Stimulated activated CD8-positive, alpha-beta memory T cell treated with anti-CD3 and anti-CD28 coated beads, Interleukin-12 subunit alpha, Interleukin-12 subunit beta, amount 100 ng/mL, for 4 hours (primary cell): Measurements from ENCODE around the gene CELA1.
A peak's percentile ranks its signal among the peaks of the same experiment; 100 is the strongest.

Experiments
- DNase-seq: peaks from one replicate; pipeline ENCODE4 v3.0.0-alpha.2; 2020; ENCODE audit warnings: low read depth

CELA1 gene

GRCh38 chr12:51346581-51346980 is at the start of gene CELA1:
Gene CELA1, minus strand, starts transcription at chr12:51346679. Its CDS starts 41 bp downstream, at chr12:51346638.
- DNase-seq, result no peak

DNA sequence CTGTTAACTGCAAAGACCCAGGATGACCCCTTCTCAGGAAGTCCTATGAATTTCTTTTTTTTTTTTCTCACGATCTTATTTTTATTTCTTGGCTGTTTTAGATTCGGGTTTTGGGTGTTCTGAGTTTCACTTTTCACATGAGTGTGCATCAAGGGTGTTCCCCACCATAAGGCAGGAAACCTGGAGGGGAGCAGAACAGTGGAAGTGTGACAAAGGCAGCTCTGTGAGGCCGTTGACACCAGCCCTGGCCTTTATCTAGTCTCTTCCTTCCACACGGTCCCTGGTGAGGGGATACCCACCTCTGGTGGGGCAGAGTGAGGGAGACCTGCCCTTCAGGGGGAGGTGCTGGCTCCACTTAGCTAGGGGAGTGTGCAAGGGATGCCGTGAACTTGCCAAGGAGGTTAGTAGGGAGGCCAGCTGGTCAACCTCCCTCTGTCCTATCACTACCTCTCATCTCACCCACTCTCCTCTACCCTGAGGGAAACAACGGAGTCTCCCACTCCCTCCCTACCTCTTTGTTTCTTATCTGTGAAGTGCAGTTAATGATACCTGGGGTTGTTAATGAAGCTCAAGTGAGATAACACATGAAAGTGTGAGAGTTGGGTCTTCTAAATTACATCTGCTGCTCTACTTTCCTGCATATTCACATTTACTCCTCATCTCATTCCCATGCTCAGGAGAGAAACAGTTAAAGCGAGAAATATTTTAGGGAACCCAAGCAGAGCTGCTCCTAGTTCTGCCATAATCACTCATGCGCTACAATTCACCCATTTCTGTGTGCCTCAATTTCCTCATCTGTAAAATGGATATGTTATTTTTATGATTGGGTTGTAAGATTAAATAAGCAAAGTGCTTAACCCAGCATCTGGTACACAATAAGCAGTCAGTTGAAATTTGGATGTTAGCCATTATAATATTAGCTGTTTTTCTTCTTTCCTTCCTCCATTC is 49.1 kb upstream of the CELA1 start:
- no peak for DNase-seq

DNA sequence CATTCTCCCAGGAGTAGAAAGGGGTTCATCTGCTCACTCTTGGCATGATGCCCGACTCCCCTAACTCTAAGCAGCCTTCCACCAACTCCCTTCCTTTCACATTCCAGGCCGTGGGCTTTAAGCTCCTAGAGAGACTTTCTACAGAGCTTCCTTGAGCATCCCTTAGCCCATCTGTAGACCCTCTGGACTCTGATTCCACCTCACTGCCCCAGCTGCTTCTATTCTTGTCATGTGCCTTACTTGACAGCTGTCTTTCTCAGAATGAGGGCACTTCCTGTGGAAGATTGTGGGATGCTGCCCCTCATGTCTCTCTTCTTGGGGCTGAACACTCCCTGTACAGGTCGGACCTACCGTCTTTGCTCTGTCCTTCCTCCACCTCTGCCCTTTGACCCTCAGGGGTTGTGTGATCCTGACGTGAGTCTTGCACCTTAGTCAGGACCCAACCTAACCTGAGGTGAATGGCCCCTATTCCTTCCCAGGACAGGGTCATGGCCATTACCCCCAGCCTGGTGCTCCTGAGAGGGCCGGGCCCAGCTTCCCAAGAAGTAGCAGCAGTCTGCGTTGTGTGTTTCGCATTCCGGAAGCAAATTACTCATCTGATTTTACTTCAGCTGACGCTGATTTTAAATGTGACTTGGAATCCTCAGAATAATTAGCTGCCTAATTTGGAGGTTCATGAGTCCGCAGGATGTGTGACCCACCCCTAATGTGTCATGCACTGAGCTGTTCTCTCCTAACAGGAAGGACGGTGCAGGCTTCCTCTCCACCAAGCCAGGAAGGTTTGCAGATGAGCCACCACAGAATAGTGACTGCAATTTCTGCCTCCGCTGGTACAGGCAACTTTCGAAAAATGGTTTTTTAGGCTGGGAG is 47.4 kb upstream of the CELA1 start:
- DNase-seq, result peak; percentile 47

- no peak for DNase-seq
These were observed 46.2 kb upstream of the CELA1 start for GRCh38 chr12:51392556-51393237.

DNA sequence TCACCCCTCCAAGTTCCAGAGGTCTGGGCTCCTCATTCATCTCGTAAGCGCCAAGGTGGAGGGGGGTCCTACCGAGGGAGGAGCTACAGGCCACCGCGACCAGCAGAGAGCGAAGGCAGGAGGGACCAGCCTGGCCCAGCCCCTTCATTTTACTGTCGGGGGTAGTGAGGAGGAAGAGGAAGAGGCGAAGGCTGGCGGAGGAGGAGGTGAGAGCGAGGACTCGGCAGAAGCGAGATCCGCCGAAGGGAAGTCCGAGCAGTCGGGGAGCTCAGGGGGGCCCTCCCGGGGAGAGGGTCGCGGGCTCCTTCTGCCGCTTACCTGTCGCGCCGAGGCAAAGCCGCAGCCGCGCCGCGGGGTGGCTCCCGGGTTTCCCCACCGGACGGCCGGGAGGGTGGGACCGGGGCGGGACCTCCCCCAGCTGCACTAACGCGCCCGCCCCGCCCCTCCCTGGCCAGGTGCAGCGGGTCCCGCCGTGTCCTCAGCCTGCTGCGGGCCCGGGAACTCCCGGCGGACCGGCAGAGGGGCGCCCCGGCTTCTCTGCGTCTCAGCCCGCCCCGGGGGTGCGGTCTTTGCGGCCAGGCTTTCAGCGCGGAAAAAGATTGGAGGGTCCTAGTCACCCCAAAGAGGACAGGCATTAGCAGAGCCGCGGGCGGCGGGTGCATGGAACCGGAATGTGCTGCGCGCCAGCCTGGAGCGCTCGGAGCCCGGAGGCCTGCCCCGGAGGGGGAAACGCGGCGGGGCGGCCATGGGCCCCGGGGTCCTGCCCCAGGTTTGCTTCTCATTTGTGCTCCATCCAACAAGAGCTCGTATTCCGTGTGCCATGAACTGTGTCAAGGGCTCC is 45.0 kb upstream of the CELA1 start, which contains the start of gene GALNT6:
GALNT6 (minus strand) TSS at position 124 of the 841 bp plus-strand sequence. CDS start 11,625 bp downstream, outside the sequence.
- DNase-seq, result peak; percentile 62

- DNase-seq, result no peak
These were observed 44.4 kb upstream of the CELA1 start for GRCh38 chr12:51390891-51391282.

- no peak for DNase-seq
These were observed 44.0 kb upstream of the CELA1 start for GRCh38 chr12:51390457-51390856.

DNA sequence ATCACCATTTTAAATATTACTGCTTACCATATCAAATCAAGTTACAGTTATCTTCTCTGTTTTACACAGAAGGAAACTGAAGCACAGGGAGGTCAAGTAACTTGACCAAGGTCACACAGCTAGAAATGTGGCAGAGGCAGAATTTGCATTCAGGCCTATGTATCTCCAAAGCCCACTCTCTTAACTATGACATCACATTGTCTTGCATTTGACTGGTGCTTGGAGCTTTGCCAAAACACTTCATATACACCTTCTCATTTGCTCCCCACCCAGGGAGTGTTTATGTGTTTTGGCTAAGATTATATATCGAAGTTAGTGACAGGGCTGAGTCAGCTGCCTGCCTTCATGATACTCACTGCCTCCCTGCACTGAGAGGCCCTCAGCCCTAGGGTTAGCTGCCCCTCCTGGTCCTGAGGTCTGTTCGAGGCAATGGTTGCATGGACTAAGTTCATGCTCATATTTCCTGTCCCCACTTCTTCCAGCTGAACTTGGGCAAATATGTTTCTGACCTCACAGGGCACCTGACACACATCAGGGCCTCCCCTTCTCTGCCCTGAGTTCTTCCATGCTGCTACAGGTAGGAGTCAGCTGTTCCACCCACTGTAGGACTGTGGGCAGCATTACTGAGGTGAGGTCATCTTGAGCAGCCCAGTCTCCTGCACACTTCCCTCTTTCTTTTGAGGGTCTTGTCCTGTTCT is 43.0 kb upstream of the CELA1 start:
- DNase-seq, result no peak

- DNase-seq, result no peak
These were observed 42.4 kb upstream of the CELA1 start for GRCh38 chr12:51388846-51389245.

- no peak for DNase-seq
These were observed 41.8 kb upstream of the CELA1 start for GRCh38 chr12:51388069-51388799.

GRCh38 chr12:51386351-51386750 is 39.9 kb upstream of the CELA1 start:
- no peak for DNase-seq

GRCh38 chr12:51383269-51383905 is 36.9 kb upstream of the CELA1 start:
- no peak for DNase-seq

GRCh38 chr12:51382173-51382572 is 35.7 kb upstream of the CELA1 start:
- DNase-seq, result no peak

DNA sequence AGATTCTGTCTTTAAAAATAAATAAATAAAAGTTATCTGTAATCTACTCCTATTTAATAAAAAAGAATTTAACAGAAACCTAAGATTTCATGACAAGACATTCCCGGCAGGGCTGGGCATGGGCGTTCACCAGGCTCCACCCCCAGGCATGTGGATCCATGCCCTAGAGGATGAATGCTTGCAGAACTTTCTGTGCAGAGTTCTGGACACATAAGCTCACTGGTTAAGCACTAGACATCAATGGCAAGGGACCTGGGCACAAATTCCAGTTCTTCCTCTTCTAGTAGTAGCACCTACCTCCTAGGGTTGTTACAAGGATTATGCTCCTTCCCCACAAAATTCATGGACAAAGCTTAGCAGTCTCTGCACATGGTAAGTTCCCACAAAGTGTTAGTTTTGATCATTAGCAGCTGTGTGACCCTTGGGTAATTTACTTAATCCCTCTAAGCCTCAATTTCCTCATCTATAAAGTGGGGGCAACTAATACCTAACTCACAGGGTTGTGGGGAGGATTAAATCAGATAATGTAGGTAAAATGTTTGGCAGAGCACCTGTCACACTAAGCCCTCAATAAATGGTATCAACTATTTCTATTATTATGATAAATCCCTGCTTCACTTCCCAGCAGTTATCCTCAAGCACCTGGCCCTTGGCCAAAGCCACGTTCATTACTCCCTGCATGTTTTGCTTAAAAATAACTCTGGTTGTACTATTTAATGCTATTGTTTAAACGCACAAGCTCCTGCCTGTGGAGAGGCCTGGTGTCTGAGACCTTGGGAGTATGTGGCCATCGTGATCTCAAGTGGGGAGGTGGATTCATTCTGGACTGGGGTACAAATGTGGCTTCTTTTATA is 35.0 kb upstream of the CELA1 start:
- DNase-seq, result no peak

DNA sequence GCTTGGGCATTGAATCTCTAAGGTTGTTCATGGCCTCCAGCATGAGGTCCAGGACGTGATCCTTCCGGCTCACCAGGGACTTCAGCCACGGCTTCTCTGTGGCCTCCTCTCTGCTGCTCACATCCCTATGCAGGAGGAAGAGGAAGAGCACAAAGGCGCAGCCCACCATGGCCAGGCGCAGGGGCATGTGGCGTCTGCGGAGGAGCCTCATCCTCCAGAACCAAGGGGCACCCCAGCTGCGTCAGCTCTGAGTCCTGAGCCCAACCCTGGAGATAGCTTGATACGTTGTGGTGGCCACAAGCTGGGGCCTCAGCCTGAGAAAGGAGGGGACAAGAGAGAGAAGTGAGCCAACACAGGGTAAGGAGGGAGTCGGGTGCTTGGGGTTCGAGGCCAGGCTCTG is 33.1 kb upstream of the CELA1 start:
- DNase-seq, result no peak

- DNase-seq, result no peak
These were observed 32.3 kb upstream of the CELA1 start for GRCh38 chr12:51378749-51379148.

GRCh38 chr12:51377099-51377984 is 30.9 kb upstream of the CELA1 start:
- DNase-seq, result no peak
